NCI-H2171 (cell line): ENCODE measurements around the gene ARVCF.

Experiments used
- DNase-seq: peaks from one replicate; lab custom pipeline; 2025; lab: John Stamatoyannopoulos, UW

The ARVCF gene

GRCh38 chr22:20029550-20030225 lies 13.1 kb upstream of the ARVCF start:
- no peak for DNase-seq

- no peak for DNase-seq
Observed at GRCh38 chr22:20028855-20029549, 12.4 kb upstream of the ARVCF start.

GRCh38 chr22:20027966-20028854 lies 11.6 kb upstream of the ARVCF start:
- DNase-seq = no peak

- no peak for DNase-seq
Observed at GRCh38 chr22:20026996-20027601, 10.5 kb upstream of the ARVCF start.

GRCh38 chr22:20026204-20026908 lies 9.7 kb upstream of the ARVCF start:
- DNase-seq = no peak

GRCh38 chr22:20025401-20026203 lies 9.0 kb upstream of the ARVCF start:
- DNase-seq = no peak

- DNase-seq = no peak
Observed at GRCh38 chr22:20024650-20025397, 8.2 kb upstream of the ARVCF start.

- DNase-seq = no peak
Observed at GRCh38 chr22:20024225-20024624, 7.6 kb upstream of the ARVCF start.

GRCh38 chr22:20022978-20023613 lies 6.5 kb upstream of the ARVCF start:
- DNase-seq = no peak

- no peak for DNase-seq
Observed at GRCh38 chr22:20022231-20022977, 5.8 kb upstream of the ARVCF start.

- DNase-seq = no peak
Observed at GRCh38 chr22:20021196-20022181, 4.9 kb upstream of the ARVCF start.

GRCh38 chr22:20020533-20021195 lies 4.0 kb upstream of the ARVCF start, which contains the start of gene TANGO2:
Gene TANGO2 (plus strand): TSS chr22:20021110. CDS start chr22:20036799, 15,689 bp downstream.
- DNase-seq = peak; percentile 89

GRCh38 chr22:20019661-20020532 lies 3.3 kb upstream of the ARVCF start:
- DNase-seq = no peak

- DNase-seq = no peak
Observed at GRCh38 chr22:20018001-20018400, 1.4 kb upstream of the ARVCF start.

- no peak for DNase-seq
Observed at GRCh38 chr22:20017622-20017958, 967 bp upstream of the ARVCF start.
